CD14-positive monocyte (primary cell): ENCODE results near the gene AMBRA1. TPM values are rescaled to one million over a fixed set of nuclear protein-coding genes. Genes with fewer than 3 reads are reported as not detected.

Experiments
- DNase-seq, 3 donors: peaks; one replicate each; pipeline ENCODE4 v3.0.0-alpha.2; 2011 to 2022
- H2AFZ ChIP-seq: 2 replicates; pipeline ENCODE4 v1.6.0; 2012; ENCODE audit warnings: mild to moderate bottlenecking, low read depth, low read length, inconsistent platforms; ENCODE audit not compliant: insufficient read depth, poor library complexity, severe bottlenecking
- H3K27ac ChIP-seq, 2 donors: 1 replicate in 1 of 2; 2 replicates in 1 of 2; pipeline ENCODE4 v1.5.1; 2012 to 2013; ENCODE audit warnings: low read length in 2 of 2, control low read depth in 1 of 2, inconsistent platforms in 1 of 2, low read depth in 1 of 2, mild to moderate bottlenecking in 1 of 2
- H3K27me3 ChIP-seq, 2 donors: one replicate each; pipeline versions ENCODE4 v1.6.0 to v1.6.1; 2011 to 2013; ENCODE audit warnings: low read length in 2 of 2; ENCODE audit not compliant: control insufficient read depth in 2 of 2, insufficient read depth in 2 of 2
- H3K36me3 ChIP-seq, 2 donors: replicated peaks in 1 of 2; 1 replicate in 1 of 2; 2 replicates in 1 of 2; pipeline versions ENCODE4 v1.5.1 to v1.6.1; 2012 to 2013; ENCODE audit warnings: low read length in 2 of 2, control low read depth in 1 of 2, inconsistent platforms in 1 of 2, mild to moderate bottlenecking in 1 of 2; ENCODE audit not compliant: insufficient read depth in 2 of 2, control insufficient read depth in 1 of 2
- H3K4me1 ChIP-seq, 2 donors: 1 replicate in 1 of 2; 2 replicates in 1 of 2; pipeline versions ENCODE4 v1.5.1 to v1.6.1; 2012 to 2013; ENCODE audit warnings: low read length in 2 of 2, control low read depth in 1 of 2, inconsistent platforms in 1 of 2, mild to moderate bottlenecking in 1 of 2, moderate library complexity in 1 of 2; ENCODE audit not compliant: insufficient read depth in 2 of 2, control insufficient read depth in 1 of 2
- H3K4me2 ChIP-seq: replicated peaks from 2 replicates; pipeline ENCODE3; 2012; ENCODE audit warnings: low read length, moderate library complexity, mild to moderate bottlenecking; ENCODE audit not compliant: poor library complexity, severe bottlenecking; ENCODE audit errors: extremely low read depth
- H3K4me3 ChIP-seq, 3 experiments: fragments of 200-600 bp in 1 of 3; sonication (generic) in 1 of 3; replicated peaks in 1 of 3; 1 replicate in 2 of 3; 2 replicates in 1 of 3; pipeline ENCODE4 v1.5.1; 2011 to 2013; ENCODE audit warnings: low read length in 3 of 3, mild to moderate bottlenecking in 3 of 3, control low read depth in 2 of 3, low read depth in 2 of 3, inconsistent platforms in 1 of 3, moderate library complexity in 1 of 3
- H3K79me2 ChIP-seq: 2 replicates; pipeline ENCODE4 v1.6.0; 2012; ENCODE audit warnings: mild to moderate bottlenecking, control low read depth, inconsistent platforms, low read length, moderate library complexity; ENCODE audit not compliant: insufficient read depth
- H3K9ac ChIP-seq: 2 replicates; pipeline ENCODE4 v1.6.0; 2017; ENCODE audit warnings: low read length, mild to moderate bottlenecking; ENCODE audit not compliant: insufficient read depth, poor library complexity, severe bottlenecking
- H3K9me3 ChIP-seq, 2 donors: replicated peaks in 1 of 2; 1 replicate in 1 of 2; 2 replicates in 1 of 2; pipeline versions ENCODE4 v1.5.1 to v1.6.1; 2012 to 2013; ENCODE audit warnings: low read length in 2 of 2, control low read depth in 1 of 2; ENCODE audit not compliant: control insufficient read depth in 1 of 2, insufficient read depth in 1 of 2
- H4K20me1 ChIP-seq: 2 replicates; pipeline ENCODE4 v1.6.0; 2012; ENCODE audit warnings: mild to moderate bottlenecking, low read length, control low read depth, moderate library complexity; ENCODE audit not compliant: insufficient read depth
- H3K27ac Mint-ChIP-seq, 7 donors: one replicate each; pipeline ENCODE4 v1.8.0; 2020; ENCODE audit warnings: mild to moderate bottlenecking in 7 of 7, mixed read lengths in 7 of 7, moderate library complexity in 6 of 7, inconsistent platforms in 2 of 7
- H3K27me3 Mint-ChIP-seq, 3 donors: one replicate each; pipeline ENCODE4 v1.8.0; 2021 to 2022; ENCODE audit warnings: low read depth in 3 of 3, mild to moderate bottlenecking in 3 of 3, mixed read lengths in 3 of 3, moderate library complexity in 3 of 3, inconsistent platforms in 1 of 3
- H3K36me3 Mint-ChIP-seq, 2 donors: one replicate each; pipeline ENCODE4 v1.8.0; 2020; ENCODE audit warnings: mixed read lengths in 2 of 2, inconsistent platforms in 1 of 2, mild to moderate bottlenecking in 1 of 2
- H3K4me1 Mint-ChIP-seq: one replicate; pipeline ENCODE4 v1.8.0; 2020; ENCODE audit warnings: mild to moderate bottlenecking, mixed read lengths
- H3K4me3 Mint-ChIP-seq, 2 donors: one replicate each; pipeline ENCODE4 v1.8.0; 2020; ENCODE audit warnings: mild to moderate bottlenecking in 2 of 2, mixed read lengths in 2 of 2, moderate library complexity in 1 of 2
- H3K9me3 Mint-ChIP-seq, 7 donors: one replicate each; pipeline ENCODE4 v1.8.0; 2020 to 2022; ENCODE audit warnings: mixed read lengths in 7 of 7, mild to moderate bottlenecking in 6 of 7, moderate library complexity in 6 of 7, inconsistent platforms in 2 of 7
- CTCF ChIP-seq: fragments of 200-600 bp; IDR thresholded peaks from one replicate; pipeline ENCODE4 v1.8.0; 2022; ENCODE audit warnings: antibody characterized with exemption, mild to moderate bottlenecking
- WGBS: methylation state at CpG from one replicate; pipeline ENCODE4 v1.1.5; 2013; ENCODE audit warnings: missing lambda C conversion rate; ENCODE audit not compliant: insufficient coverage; 5-methylcytosine and 5-hydroxymethylcytosine counted together
- intact Hi-C, 2 donors: fragments of 100-400 bp; cut with micrococcal nuclease; formaldehyde crosslinking; loops; one replicate each; pipeline versions ENCODE4 v1.15.0 to v1.15.1; 2023
- polyA plus RNA-seq, 3 donors: library from polyadenylated mRNA; depleted of rRNA in 1 of 3; unstranded in 2 of 3; stranded (reverse) in 1 of 3; fragments of 300-500 nt in 2 of 3; fragments of >200 nt in 1 of 3; fragmentation: Illumina TruSeq in 2 of 3; gene quantifications; 1 replicate in 2 of 3; 2 replicates in 1 of 3; pipeline ENCODE4 v1.2.3, GENCODE V29; 2012 to 2021

The AMBRA1 gene
- polyA plus RNA-seq, 3 donors = 2.1 to 6.1 (median 3.8) TPM

DNA sequence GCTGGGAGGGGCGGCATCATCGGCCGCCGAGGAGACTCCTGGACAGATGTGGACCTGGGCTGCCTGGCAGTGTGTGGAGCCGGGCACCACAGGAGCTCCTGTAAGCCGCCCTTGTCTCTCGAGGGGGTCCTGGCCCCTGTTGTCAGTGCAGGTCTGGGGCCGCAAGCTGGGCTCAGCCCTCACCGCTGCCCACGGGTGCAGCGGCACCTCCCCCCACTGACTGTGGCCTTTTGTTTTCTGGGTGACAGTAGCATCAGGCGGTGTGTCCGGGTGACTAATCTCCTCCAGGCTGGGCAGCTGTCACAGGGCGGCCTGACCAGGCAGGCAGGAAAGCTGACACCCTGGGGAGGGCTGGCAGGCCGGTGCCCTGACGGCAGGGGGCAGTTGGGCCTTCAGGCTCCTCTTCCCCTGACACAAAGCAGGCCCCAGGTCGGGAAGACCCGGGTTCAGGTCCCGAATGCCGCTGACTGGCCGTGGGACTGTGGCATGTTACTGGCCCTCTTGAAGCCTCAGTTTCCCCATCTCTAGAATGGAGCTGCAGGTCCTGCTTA is 230.3 kb downstream of the AMBRA1 start:
- Mint-ChIP-seq H3K27me3 (peaks cover 0 to 5% (median 3%) of the 10 kb centered on the region in 3 donors), H3K27ac (peak overlapping the region; percentile 92 to 98 (median 96)), H3K4me3 (no peak overlapping the region), H3K4me1 (peaks cover 55% of the 10 kb centered on the region), H3K36me3 (peaks cover 23 to 51% of the 10 kb centered on the region in 2 donors), H3K9me3 (no peaks in the 10 kb centered on the region)
- Histone ChIP-seq H3K4me2 (peak overlapping the region; percentile 70), H3K36me3 (peaks cover 36 to 47% of the 10 kb centered on the region in 2 donors), H3K27ac (peak overlapping the region; percentile 79 to 95), H3K4me1 (peaks cover 45 to 74% of the 10 kb centered on the region in 2 donors), H3K9ac (peak overlapping the region; percentile 64), H2AFZ (no peak overlapping the region), H4K20me1 (peaks cover 97% of the 10 kb centered on the region), H3K27me3 (no peaks in the 10 kb centered on the region), H3K4me3 (no peak overlapping the region), H3K9me3 (no peaks in the 10 kb centered on the region), H3K79me2 (peaks cover 98% of the 10 kb centered on the region)
- no peak for TF ChIP-seq CTCF
- intact Hi-C loops = no loop called here
- peak in 2 of 3 donors; percentile 55 to 59 for DNase-seq
- 72% methylated on average over 15 of the region's 21 CpGs for WGBS

- Histone ChIP-seq H3K4me1 (peaks cover 45 to 78% of the 10 kb centered on the region in 2 donors), H3K9ac (peak overlapping the region; percentile 82), H2AFZ (no peak overlapping the region), H4K20me1 (peaks cover 97% of the 10 kb centered on the region), H3K9me3 (no peaks in the 10 kb centered on the region), H3K79me2 (peaks cover 98% of the 10 kb centered on the region), H3K36me3 (peaks cover 31 to 42% of the 10 kb centered on the region in 2 donors), H3K4me3 (peak overlapping the region in 1 of 3 experiments; percentile 64), H3K4me2 (peak overlapping the region; percentile 70), H3K27me3 (no peaks in the 10 kb centered on the region), H3K27ac (peak overlapping the region; percentile 79 to 95)
- peaks cover 18 to 46% of the 10 kb centered on the region in 2 donors for H3K36me3 Mint-ChIP-seq
- peak overlapping the region; percentile 92 to 98 (median 96) for H3K27ac Mint-ChIP-seq
- H3K4me1 Mint-ChIP-seq = peaks cover 56% of the 10 kb centered on the region
- H3K27me3 Mint-ChIP-seq = peaks cover 0 to 5% (median 3%) of the 10 kb centered on the region in 3 donors
- DNase-seq = peak; percentile 88 to 91 (median 90)
- intact Hi-C loops = no loop called here
- WGBS = 29% methylated on average over 8 of the region's 9 CpGs
- H3K9me3 Mint-ChIP-seq = no peaks in the 10 kb centered on the region
- H3K4me3 Mint-ChIP-seq = peak overlapping the region; percentile 9 to 51
- TF ChIP-seq CTCF = no peak
Observed at GRCh38 chr11:46363031-46363407, 230.8 kb downstream of the AMBRA1 start.
